ENCODE data around the gene FNDC10.
"Not testable (repeated sequence)": the region's sequence is repeated elsewhere in the genome, so short reads cannot be mapped to it uniquely, and the experiment has no call there.

Gene FNDC10

GRCh38 chr1:1599935-1600860 is at the start of gene FNDC10:
Gene FNDC10, minus strand, starts transcription at chr1:1600135. Its CDS starts 120 bp downstream, at chr1:1600015.
- no peak for DNase-seq

- DNase-seq: not testable (repeated sequence)
These were observed 48.3 kb upstream of the FNDC10 start for GRCh38 chr1:1648265-1648664.

DNA sequence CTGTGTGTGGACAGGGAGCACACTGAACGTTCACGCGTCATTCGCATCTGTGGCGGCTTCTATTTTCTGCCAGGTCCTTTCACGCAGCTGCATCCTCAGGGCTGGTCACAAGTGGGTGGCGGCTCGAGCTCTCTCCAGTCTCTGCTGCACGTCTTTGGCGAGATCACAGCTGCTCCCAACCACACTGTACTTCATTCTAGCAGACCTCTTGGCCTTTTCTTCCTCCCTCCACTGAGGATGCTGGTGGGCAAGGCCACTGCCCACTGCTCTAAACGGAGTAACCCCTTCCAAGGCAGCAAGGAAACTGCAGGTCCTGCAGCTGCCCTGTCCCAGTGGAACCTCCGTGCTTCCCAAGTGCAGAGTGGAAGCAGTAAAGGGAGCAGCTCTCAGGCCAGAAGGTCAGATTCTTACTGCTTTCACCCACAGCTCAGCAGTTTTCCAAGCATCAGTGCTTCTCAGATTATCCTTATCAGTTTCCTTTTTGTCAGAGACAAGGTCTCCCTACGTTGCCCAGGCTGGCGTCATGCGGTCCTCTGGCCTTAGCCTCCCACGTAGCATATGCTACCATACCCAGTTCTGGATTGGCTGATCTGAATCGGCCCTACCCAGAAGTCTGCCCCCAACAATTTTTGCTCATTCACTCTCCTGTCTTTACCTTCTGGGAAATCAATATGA is 47.8 kb upstream of the FNDC10 start:
- not testable (repeated sequence) for DNase-seq

DNA sequence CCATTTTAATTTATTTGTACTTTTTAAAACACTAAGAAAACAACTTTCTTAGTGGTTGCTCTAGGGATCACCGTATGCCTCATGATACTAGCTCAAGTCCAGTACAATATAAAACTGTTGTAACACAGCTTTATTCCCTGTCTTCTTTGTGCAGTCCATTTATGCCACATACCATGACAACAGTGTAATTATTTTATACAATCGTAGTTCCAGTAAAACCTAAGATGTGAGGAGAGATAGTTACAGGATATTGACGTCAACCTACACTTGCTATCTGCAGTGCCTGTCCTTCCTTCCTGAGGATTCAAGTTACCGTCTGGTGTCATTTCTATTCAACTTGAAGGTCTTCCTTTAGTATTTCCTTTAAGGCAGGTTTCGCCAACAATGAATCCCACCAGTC is 46.4 kb upstream of the FNDC10 start:
- not testable (repeated sequence) for DNase-seq

GRCh38 chr1:1640711-1641461 is 41.0 kb upstream of the FNDC10 start:
- DNase-seq: not testable (repeated sequence)

GRCh38 chr1:1640081-1640480 is 40.1 kb upstream of the FNDC10 start:
- not testable (repeated sequence) for DNase-seq

GRCh38 chr1:1639368-1639767 is 39.4 kb upstream of the FNDC10 start:
- DNase-seq: not testable (repeated sequence)

- DNase-seq: peak; percentile 10
These were observed 38.6 kb upstream of the FNDC10 start for GRCh38 chr1:1638528-1638927.

DNA sequence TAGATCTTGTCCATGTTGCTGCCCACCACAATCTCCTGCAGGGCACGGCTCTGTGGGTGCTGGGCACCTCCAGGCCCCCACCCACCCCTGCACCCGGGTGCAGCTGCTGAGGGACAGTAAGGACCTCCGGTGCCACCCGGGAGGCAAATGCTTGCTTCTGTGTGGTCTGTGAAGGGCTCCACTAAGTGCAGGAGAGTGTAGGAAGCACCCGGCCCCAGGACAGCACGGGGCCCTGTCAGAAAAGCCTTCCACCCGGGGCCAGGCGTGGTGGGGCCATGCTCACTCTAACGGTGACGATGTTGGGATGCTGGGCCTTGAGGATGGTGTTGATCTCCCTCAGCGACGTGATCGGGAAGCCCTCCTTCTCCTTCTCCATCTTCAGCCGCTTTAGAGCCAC is 37.5 kb upstream of the FNDC10 start:
- not testable (repeated sequence) for DNase-seq

GRCh38 chr1:1636621-1637478 is 36.9 kb upstream of the FNDC10 start:
- not testable (repeated sequence) for DNase-seq

DNA sequence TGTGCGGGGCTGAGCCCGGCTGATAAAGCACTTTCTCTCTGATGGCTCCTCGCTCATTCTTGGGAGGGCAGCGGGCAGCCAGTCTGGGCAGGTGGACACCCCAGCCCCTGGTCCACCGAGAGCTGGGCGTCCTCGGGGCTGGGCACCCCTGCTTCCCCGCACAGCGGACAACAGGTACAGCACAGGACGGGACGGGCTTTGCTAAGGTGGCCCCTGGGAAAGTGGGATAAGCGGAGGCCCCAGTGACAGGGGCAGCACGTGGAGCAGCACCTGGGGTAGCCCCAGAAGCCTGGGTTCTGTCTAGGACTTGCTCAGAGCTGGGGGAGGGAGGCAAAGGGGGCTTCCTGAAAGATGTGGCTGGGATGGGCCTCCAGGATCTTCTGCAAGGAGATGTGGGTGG is 34.7 kb upstream of the FNDC10 start:
- DNase-seq: not testable (repeated sequence)

GRCh38 chr1:1633409-1633808 is 33.5 kb upstream of the FNDC10 start:
- DNase-seq: not testable (repeated sequence)

DNA sequence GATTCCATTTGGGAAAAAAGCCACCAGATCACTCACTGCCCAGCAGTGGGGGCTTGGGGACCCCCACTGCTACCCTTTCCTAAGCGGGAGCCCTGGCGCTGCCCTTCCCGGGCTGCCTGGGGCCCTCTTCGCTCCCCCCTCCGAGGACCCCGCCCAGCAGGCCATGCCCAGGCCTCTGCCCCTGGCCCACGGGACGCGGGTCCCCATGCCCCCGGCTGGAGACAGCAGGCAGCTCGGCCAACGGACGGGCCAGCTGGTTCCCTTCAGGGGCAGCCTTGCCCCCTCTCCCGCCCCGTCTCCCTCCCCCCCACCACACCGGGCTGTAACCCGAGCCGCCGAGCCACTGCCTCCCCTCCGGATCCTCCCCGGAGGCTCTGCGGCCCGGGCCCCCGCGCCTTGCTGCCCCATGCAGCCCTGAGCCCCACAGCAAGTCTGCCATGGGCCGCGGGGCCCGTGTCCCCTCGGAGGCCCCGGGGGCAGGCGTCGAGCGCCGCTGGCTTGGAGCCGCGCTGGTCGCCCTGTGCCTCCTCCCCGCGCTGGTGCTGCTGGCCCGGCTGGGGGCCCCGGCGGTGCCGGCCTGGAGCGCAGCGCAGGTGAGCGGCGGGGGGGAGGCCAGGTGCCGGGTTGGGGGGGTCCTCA is 32.0 kb upstream of the FNDC10 start, which contains the start of gene MMP23B:
TSS of gene MMP23B (plus strand) at position 392 of the 639 bp plus-strand sequence. CDS start at position 438, 46 bp downstream.
- peak; percentile 77 for DNase-seq

GRCh38 chr1:1630965-1631781 is 31.2 kb upstream of the FNDC10 start:
- DNase-seq: peak; percentile 95

- DNase-seq: peak; percentile 94
These were observed 30.4 kb upstream of the FNDC10 start for GRCh38 chr1:1630191-1630964.

- peak; percentile 43 for DNase-seq
These were observed 29.7 kb upstream of the FNDC10 start for GRCh38 chr1:1629430-1630190.

DNA sequence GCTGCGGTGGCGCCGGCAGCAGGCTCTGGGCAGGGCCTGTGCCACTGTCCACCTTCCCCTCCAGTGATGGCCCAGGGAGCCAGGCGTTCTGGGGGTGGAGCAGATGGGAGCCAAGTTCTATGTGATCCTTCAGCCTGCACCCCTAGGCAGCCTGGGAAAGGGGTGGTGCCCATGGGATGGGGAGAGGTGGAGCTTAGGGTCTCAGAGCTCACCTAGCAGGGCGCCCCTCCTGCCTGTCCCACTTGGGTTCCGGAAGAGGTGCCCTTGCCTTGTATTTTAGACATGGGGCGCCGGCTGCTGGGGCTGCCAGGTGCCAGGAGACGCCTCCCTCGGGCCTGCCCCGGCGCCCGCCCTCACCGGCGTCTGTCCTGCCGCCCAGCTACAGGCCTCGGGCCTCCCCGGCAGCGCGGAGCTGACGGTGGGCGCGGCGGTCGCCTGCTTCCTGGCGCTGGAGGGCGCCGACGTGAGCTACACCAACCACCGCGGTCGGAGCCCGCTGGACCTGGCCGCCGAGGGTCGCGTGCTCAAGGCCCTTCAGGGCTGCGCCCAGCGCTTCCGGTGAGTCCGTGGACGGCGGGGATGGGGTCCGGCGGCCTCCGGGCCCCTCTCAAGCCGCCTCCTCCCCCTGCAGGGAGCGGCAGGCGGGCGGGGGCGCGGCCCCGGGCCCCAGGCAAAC is 29.0 kb upstream of the FNDC10 start:
- peak; percentile 30 for DNase-seq
